Small intestine (tissue), 7 donors: ENCODE measurements around the gene SYT13. TPM values are rescaled to one million over a fixed set of nuclear protein-coding genes. Genes with fewer than 3 reads are reported as not detected.
A peak's percentile ranks its signal among the peaks of the same experiment; 100 is the strongest.
"Not testable (repeated sequence)": the region's sequence is repeated elsewhere in the genome, so short reads cannot be mapped to it uniquely, and the experiment has no call there.

Experiments used
- DNase-seq, 2 donors: peaks; one replicate each; pipeline versions ENCODE4 v3.0.0 to v3.0.0-alpha.2; 2013
- FAIRE-seq: peaks from 2 replicates; lab custom pipeline; 2012; peaks lifted over from hg19 to GRCh38; lab: Jason Lieb, UNC
- H3K27ac ChIP-seq, 3 donors: one replicate each; pipeline ENCODE4 v1.5.1; 2013; ENCODE audit warnings: low read length in 2 of 3, mild to moderate bottlenecking in 2 of 3, control low read depth in 1 of 3, inconsistent platforms in 1 of 3, low read depth in 1 of 3, moderate library complexity in 1 of 3
- H3K27me3 ChIP-seq, 3 donors: one replicate each; pipeline ENCODE4 v1.6.1; 2013; ENCODE audit warnings: low read length in 3 of 3, inconsistent platforms in 1 of 3; ENCODE audit not compliant: control insufficient read depth in 3 of 3, insufficient read depth in 3 of 3
- H3K36me3 ChIP-seq, 3 donors: one replicate each; pipeline ENCODE4 v1.6.1; 2013; ENCODE audit warnings: low read length in 3 of 3, inconsistent platforms in 1 of 3, low read depth in 1 of 3, mild to moderate bottlenecking in 1 of 3, moderate library complexity in 1 of 3; ENCODE audit not compliant: control insufficient read depth in 3 of 3, insufficient read depth in 2 of 3
- H3K4me1 ChIP-seq, 3 donors: one replicate each; pipeline ENCODE4 v1.6.1; 2013; ENCODE audit warnings: low read length in 2 of 3, inconsistent platforms in 1 of 3, low read depth in 1 of 3, mild to moderate bottlenecking in 1 of 3, moderate library complexity in 1 of 3; ENCODE audit not compliant: control insufficient read depth in 3 of 3, insufficient read depth in 2 of 3
- H3K4me3 ChIP-seq, 3 donors: one replicate each; pipeline ENCODE4 v1.5.1; 2013; ENCODE audit warnings: low read length in 3 of 3, control low read depth in 1 of 3, inconsistent platforms in 1 of 3, low read depth in 1 of 3, mild to moderate bottlenecking in 1 of 3, moderate library complexity in 1 of 3
- H3K9me3 ChIP-seq, 2 donors: one replicate each; pipeline ENCODE4 v1.6.1; 2013; ENCODE audit warnings: low read depth in 1 of 2, low read length in 1 of 2; ENCODE audit not compliant: control insufficient read depth in 2 of 2, insufficient read depth in 1 of 2
- WGBS, 3 donors: extraction: QIAGEN DNeasy Blood & Tissue Kit; methylation state at CpG; one replicate each; pipeline ENCODE4 v1.1.7; 2013; 5-methylcytosine and 5-hydroxymethylcytosine counted together
- polyA plus RNA-seq, 4 donors: library from polyadenylated mRNA; stranded (reverse) in 3 of 4; unstranded in 1 of 4; fragments of 200-250 nt in 3 of 4; fragments of 120-200 nt in 1 of 4; gene quantifications; one replicate each; pipeline versions ENCODE4 v1.2.1 to v1.2.3, GENCODE V29; 2013
- donor health status: healthy with polysubstance abuse.
- donor health status: control.
- donor health status: control.
- donor health status: Bipolar disorder and iron deficiency.
- donor health status: healthy.

SYT13 gene
- polyA plus RNA-seq, 4 donors = 2.0 to 44.2 (median 12.3) TPM

DNA sequence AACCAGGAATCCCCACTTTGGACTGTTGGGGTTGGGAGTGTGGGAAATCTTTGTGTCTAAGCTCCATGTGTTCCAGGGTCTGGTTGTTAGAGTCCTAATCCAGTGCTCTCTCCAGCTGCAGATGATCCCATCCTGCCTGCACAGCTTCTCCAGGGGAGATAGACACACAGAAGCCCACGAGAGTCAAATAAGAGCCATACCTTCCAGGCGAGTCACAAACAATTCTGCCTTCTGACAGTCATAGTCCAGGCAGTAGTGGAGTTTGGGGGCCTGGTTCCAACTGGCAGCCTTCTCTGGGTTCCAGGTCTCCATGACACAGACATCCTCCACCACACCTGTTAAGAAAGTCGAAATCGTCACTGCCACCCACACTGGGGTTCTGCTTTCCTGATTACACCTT, 32.1 kb downstream of the SYT13 start:
- no peaks in the 10 kb centered on the region for H3K27me3 ChIP-seq
- H3K4me1 ChIP-seq = peaks cover 3 to 7% (median 4%) of the 10 kb centered on the region in 3 donors
- 79 to 83% (median 81%) methylated on average over 4 of the region's 4 CpGs for WGBS, 3 donors
- peaks cover 0 to 48% (median 0%) of the 10 kb centered on the region in 3 donors for H3K36me3 ChIP-seq
- H3K27ac ChIP-seq = no peak overlapping the region
- DNase-seq (no peak), FAIRE-seq (no peak)
- H3K9me3 ChIP-seq = no peaks in the 10 kb centered on the region
- H3K4me3 ChIP-seq = no peak overlapping the region

DNA sequence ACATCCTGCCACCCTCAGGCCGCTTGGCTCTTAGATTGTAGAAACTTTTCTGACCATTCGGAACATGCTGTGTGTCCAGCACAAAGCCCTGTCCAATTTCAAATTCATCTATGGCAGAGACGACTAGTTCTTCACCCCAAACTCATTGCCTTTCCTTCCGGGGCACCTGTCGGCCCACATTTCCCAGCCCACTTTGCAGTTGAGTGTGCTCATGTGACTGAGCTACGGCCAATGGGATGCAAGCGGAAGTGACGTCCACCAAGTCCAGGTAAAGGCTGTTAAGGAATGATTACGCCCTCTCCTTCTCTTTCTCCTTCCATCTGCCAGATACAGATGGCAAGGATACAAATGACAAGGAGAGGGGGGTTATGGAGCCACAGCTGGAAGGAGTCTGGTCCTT, 32.5 kb downstream of the SYT13 start:
- FAIRE-seq (no peak), DNase-seq (no peak)
- peaks cover 0 to 48% (median 0%) of the 10 kb centered on the region in 3 donors for H3K36me3 ChIP-seq
- H3K4me1 ChIP-seq = peaks cover 0 to 3% (median under 1%) of the 10 kb centered on the region in 3 donors
- 85 to 91% (median 89%) methylated on average over 9 of the region's 9 CpGs for WGBS, 3 donors
- no peak overlapping the region for H3K27ac ChIP-seq
- H3K27me3 ChIP-seq = no peaks in the 10 kb centered on the region
- no peaks in the 10 kb centered on the region for H3K9me3 ChIP-seq
- H3K4me3 ChIP-seq = no peak overlapping the region

DNA sequence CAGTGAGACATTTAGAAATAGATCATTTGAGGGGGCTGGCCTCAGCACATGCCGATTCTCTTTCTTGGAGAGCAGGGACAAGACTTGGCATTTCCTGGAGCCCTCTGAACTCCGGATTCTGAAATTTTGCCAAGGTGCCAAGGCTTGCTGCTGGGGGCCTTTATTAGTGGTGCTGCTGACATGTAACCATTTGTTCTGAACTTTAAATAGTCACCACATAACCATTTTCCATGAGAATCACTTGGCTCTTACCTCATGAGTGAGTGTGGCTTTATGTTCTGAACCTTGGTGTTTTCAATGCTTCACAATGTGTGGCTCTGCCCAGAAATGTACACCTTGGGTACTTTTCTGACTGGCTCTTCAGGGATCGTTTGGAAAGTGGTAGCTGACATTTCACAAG, 33.3 kb downstream of the SYT13 start:
- Histone ChIP-seq H3K9me3 (no peaks in the 10 kb centered on the region), H3K4me1 (peaks cover 0 to 3% (median 0%) of the 10 kb centered on the region in 3 donors), H3K4me3 (no peak overlapping the region), H3K36me3 (peaks cover 0 to 47% (median 0%) of the 10 kb centered on the region in 3 donors), H3K27ac (no peak overlapping the region), H3K27me3 (no peaks in the 10 kb centered on the region)
- WGBS, 3 donors = 37 to 54% (median 43%) methylated on average over 3 of the region's 3 CpGs
- no peak for FAIRE-seq
- DNase-seq = no peak

DNA sequence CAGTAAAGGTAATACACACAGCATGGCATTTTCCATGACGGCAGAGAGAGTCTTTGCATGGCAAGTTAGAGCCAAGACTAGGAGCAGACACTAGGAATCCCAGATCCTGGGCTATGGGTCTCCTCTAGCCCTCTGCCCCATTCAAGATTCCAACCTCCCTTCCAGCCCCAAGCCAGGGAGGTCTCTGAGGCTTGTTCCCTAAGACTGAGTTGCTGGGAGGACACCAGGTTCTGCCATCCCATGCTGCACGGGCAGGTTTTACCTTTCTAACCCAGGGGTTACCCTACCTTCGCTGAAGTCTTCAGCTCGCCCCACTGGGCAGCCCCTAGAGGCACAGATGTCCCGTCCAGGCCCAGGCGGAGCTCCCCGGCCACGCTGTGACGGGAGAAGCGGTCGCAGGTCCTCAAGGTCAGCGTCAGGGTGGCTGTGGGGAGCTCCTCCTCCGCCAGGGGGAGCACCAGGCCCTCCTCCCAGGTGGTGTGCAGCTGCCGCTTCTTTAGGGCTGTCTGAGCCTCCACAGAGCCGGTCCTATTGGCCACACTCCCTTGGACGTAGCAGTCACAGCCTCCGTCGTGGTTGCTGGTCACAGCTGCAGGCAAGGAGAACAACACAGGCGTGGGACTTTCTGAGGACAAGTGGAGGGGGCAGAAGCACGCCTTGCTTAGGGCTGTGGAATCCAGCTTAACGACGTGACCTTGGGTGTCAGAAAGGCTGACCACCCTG, 33.8 kb downstream of the SYT13 start:
- FAIRE-seq = no peak

DNA sequence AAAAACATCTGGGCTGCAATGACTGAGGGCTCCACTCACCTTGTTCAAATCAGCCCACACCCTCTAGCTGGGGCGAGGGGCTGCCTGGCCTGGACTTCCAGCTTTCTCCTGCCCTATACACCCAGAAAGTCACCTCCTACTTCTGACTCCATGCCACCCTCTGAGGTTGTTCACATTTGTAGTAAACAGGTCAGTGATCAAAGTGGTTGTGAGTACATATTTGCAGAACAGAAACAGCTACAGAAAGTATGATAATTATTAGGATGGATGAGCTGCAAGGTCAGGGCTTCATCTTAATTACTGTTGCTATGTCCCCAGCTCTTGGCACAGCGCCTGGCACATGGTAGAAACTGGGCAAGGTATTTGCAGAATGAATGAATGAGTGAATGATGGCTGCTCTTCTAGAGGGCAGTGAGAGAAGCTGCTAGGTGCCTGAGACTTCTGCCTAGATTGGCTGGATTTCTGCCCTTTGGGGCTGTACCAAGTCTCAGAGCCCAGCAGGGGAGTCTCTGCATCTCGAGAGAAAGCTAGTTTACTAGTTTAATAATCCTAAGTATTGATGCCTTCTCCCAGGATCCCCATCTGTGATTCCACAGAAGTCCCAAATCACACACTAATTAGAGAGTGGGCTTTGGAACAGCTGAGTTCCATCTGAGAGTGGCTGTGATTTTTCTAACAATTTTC, 36.0 kb downstream of the SYT13 start:
- 56 to 76% (median 62%) methylated on average over 3 of the region's 3 CpGs for WGBS, 3 donors
- no peak overlapping the region for H3K4me3 ChIP-seq
- DNase-seq (no peak), FAIRE-seq (no peak)
- peaks cover 0 to 49% (median 0%) of the 10 kb centered on the region in 3 donors for H3K36me3 ChIP-seq
- peaks cover 3 to 10% (median 4%) of the 10 kb centered on the region in 3 donors for H3K4me1 ChIP-seq
- no peak overlapping the region for H3K27ac ChIP-seq
- H3K27me3 ChIP-seq = no peaks in the 10 kb centered on the region
- no peaks in the 10 kb centered on the region for H3K9me3 ChIP-seq

More for the DNA sequence above, 33.8 kb downstream of the SYT13 start:
- H3K9me3 ChIP-seq = no peaks in the 10 kb centered on the region
- H3K4me3 ChIP-seq = no peak overlapping the region
- peaks cover 0 to 3% (median 0%) of the 10 kb centered on the region in 3 donors for H3K4me1 ChIP-seq
- H3K36me3 ChIP-seq = peaks cover 0 to 45% (median 0%) of the 10 kb centered on the region in 3 donors
- peak; percentile 80 for DNase-seq
- 26 to 51% (median 36%) methylated on average over 22 of the region's 22 CpGs for WGBS, 3 donors
- H3K27ac ChIP-seq = no peak overlapping the region
- no peaks in the 10 kb centered on the region for H3K27me3 ChIP-seq

DNA sequence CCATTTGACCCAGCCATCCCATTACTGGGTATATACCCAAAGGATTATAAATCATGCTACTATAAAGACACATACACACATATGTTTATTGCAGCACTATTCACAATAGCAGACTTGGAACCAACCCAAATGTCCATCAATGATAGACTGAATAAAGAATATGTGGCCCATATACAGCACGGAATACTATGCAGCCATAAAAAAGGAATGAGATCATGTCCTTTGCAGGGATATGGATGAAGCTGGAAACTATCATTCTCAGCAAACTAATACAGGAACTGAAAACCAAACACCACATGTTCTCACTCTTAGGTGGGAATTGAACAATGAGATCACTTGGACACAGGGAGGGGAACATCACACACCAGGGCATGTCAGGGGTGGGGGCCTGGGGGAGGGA, 36.8 kb downstream of the SYT13 start:
- not testable (repeated sequence) for H3K4me3 ChIP-seq

DNA sequence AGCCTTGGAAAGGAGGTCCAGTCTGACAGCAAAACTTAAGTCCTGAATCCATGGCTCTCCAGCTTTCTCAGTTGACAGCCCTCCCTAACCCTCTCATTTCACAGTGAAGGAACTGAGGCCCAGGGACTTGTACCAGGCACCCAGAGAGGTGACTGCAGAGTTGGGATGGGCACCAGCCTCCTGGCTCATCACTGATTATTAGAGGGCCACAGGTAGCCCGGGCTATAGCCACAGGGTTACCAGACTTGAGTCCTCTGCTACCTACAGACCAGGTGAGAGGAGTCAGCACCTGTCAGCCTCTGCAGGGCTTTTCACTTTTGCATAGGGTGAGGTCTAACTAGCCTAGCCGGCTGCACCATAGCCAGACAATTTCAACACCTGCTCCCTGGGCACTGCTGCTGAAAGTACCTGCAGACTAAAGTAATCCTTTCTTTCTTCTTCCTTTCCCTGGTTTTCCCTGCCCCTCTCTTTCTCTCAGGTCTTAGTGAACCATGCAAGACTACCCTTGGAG, 37.6 kb downstream of the SYT13 start:
- DNase-seq = no peak
- Histone ChIP-seq H3K4me3 (no peak overlapping the region), H3K36me3 (peaks cover 0 to 41% (median 0%) of the 10 kb centered on the region in 3 donors), H3K27me3 (no peaks in the 10 kb centered on the region), H3K9me3 (peaks cover 0 to 3% of the 10 kb centered on the region in 2 donors), H3K4me1 (peaks cover 4 to 21% (median 5%) of the 10 kb centered on the region in 3 donors), H3K27ac (no peak overlapping the region)
- FAIRE-seq = no peak
- WGBS, 3 donors = 23 to 77% (median 68%) methylated on average over 2 of the region's 2 CpGs

More for the DNA sequence above, 36.8 kb downstream of the SYT13 start:
- DNase-seq, FAIRE-seq, H3K27me3 ChIP-seq, H3K9me3 ChIP-seq, H3K27ac ChIP-seq: not testable (repeated sequence)
- 86 to 98% (median 94%) methylated on average over 1 of the region's 1 CpG for WGBS, 3 donors
- peaks cover 4 to 18% (median 5%) of the 10 kb centered on the region in 3 donors for H3K4me1 ChIP-seq
- peaks cover 0 to 45% (median 0%) of the 10 kb centered on the region in 3 donors for H3K36me3 ChIP-seq

DNA sequence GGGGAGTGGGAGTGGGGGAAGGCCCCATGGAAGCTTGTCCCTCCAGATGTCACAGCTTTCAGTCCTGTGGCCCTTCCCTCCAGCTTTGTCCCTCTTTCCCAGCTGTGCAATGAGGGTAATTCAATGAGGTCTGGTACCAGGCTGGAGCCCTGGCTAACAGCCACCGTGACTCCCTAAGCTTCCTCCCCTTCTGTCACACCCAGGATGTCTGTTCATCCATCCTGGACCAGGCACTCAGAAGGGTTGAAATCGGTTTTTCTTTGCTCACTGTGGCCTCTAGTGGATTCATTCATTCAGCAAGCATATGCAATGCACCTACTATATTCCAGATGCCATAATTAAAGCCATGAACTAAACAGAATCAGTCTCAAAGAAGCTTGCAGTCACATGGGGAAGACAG, 38.7 kb downstream of the SYT13 start:
- Histone ChIP-seq H3K27me3 (no peaks in the 10 kb centered on the region), H3K27ac (no peak overlapping the region), H3K4me1 (peaks cover 2 to 21% (median 4%) of the 10 kb centered on the region in 3 donors), H3K36me3 (peaks cover 0 to 38% (median 0%) of the 10 kb centered on the region in 3 donors), H3K9me3 (peaks cover 0 to 3% of the 10 kb centered on the region in 2 donors), H3K4me3 (no peak overlapping the region)
- WGBS, 3 donors = 48 to 63% (median 56%) methylated on average over 2 of the region's 2 CpGs
- no peak for DNase-seq
- FAIRE-seq = no peak
